Type B pancreatic cell (in vitro differentiated cells): ENCODE data around the gene CASTOR2. TPM values are rescaled to one million over a fixed set of nuclear protein-coding genes. Genes with fewer than 3 reads are reported as not detected.
A peak's percentile ranks its signal among the peaks of the same experiment; 100 is the strongest.

Experiments used
- DNase-seq: peaks from one replicate; pipeline ENCODE4 v3.0.0; 2021; ENCODE audit warnings: mixed read lengths; ENCODE audit not compliant: unreplicated experiment; ENCODE audit errors: extremely low spot score
- H3K27ac Mint-ChIP-seq: 2 replicates; pipeline ENCODE4 v1.8.0; 2021; ENCODE audit warnings: mild to moderate bottlenecking, mixed read lengths
- H3K27me3 Mint-ChIP-seq: 2 replicates; pipeline ENCODE4 v1.8.0; 2021; ENCODE audit warnings: mixed read lengths
- H3K36me3 Mint-ChIP-seq: 2 replicates; pipeline ENCODE4 v1.8.0; 2021; ENCODE audit warnings: mixed read lengths
- H3K4me1 Mint-ChIP-seq: one replicate; pipeline ENCODE4 v1.8.0; 2021; ENCODE audit warnings: mixed read lengths; ENCODE audit not compliant: unreplicated experiment
- H3K4me3 Mint-ChIP-seq: 2 replicates; pipeline ENCODE4 v1.8.0; 2021; ENCODE audit warnings: mild to moderate bottlenecking, mixed read lengths
- H3K9me3 Mint-ChIP-seq: 2 replicates; pipeline ENCODE4 v1.8.0; 2021; ENCODE audit warnings: mixed read lengths
- CTCF ChIP-seq: fragments of 200-600 bp; sonication (generic); conservative IDR thresholded peaks from 2 replicates; pipeline ENCODE4 v1.5.0; 2021; ENCODE audit warnings: antibody characterized with exemption, mild to moderate bottlenecking
- total RNA-seq: library from RNA; stranded (reverse); gene quantifications from 2 replicates; pipeline ENCODE4 v1.2.1, GENCODE V29; 2021; ENCODE audit warnings: low replicate concordance

The CASTOR2 gene
- total RNA-seq, 1 donor from 2014 or later = 42.8 TPM

- no peak for DNase-seq
- Mint-ChIP-seq H3K4me1 (peaks cover 3% of the 10 kb centered on the region), H3K36me3 (peaks cover 8% of the 10 kb centered on the region), H3K27me3 (no peaks in the 10 kb centered on the region), H3K9me3 (no peaks in the 10 kb centered on the region), H3K27ac (no peak overlapping the region), H3K4me3 (no peak overlapping the region)
- TF ChIP-seq CTCF = no peak
These were observed 63.8 kb downstream of the CASTOR2 start for GRCh38 chr7:75028299-75028698.

- peak; percentile 50 for TF ChIP-seq CTCF
- DNase-seq = no peak
- H3K36me3 Mint-ChIP-seq = peaks cover 4% of the 10 kb centered on the region
- no peaks in the 10 kb centered on the region for H3K27me3 Mint-ChIP-seq
- H3K9me3 Mint-ChIP-seq = no peaks in the 10 kb centered on the region
- H3K4me1 Mint-ChIP-seq = peaks cover 6% of the 10 kb centered on the region
- H3K4me3 Mint-ChIP-seq = no peak overlapping the region
- H3K27ac Mint-ChIP-seq = no peak overlapping the region
These were observed 68.6 kb downstream of the CASTOR2 start for GRCh38 chr7:75033064-75033463.

GRCh38 chr7:75033826-75034225 lies 69.3 kb downstream of the CASTOR2 start:
- Mint-ChIP-seq H3K27me3 (no peaks in the 10 kb centered on the region), H3K4me3 (no peak overlapping the region), H3K36me3 (peaks cover 4% of the 10 kb centered on the region), H3K4me1 (peaks cover 3% of the 10 kb centered on the region), H3K27ac (peak overlapping the region; percentile 4), H3K9me3 (no peaks in the 10 kb centered on the region)
- no peak for DNase-seq
- no peak for TF ChIP-seq CTCF

GRCh38 chr7:75038508-75038907 lies 74.0 kb downstream of the CASTOR2 start:
- no peak for DNase-seq
- Mint-ChIP-seq H3K4me3 (no peak overlapping the region), H3K36me3 (peaks cover 6% of the 10 kb centered on the region), H3K4me1 (peaks cover 15% of the 10 kb centered on the region), H3K9me3 (no peaks in the 10 kb centered on the region), H3K27me3 (no peaks in the 10 kb centered on the region), H3K27ac (no peak overlapping the region)
- TF ChIP-seq CTCF = no peak

GRCh38 chr7:75039166-75039565 lies 74.7 kb downstream of the CASTOR2 start:
- DNase-seq = no peak
- H3K36me3 Mint-ChIP-seq = peaks cover 6% of the 10 kb centered on the region
- H3K4me1 Mint-ChIP-seq = peaks cover 12% of the 10 kb centered on the region
- no peaks in the 10 kb centered on the region for H3K27me3 Mint-ChIP-seq
- H3K4me3 Mint-ChIP-seq = no peak overlapping the region
- no peak for TF ChIP-seq CTCF
- H3K27ac Mint-ChIP-seq = peak overlapping the region; percentile 48
- no peaks in the 10 kb centered on the region for H3K9me3 Mint-ChIP-seq

GRCh38 chr7:75039709-75040108 lies 75.2 kb downstream of the CASTOR2 start:
- H3K36me3 Mint-ChIP-seq = peaks cover 6% of the 10 kb centered on the region
- peak overlapping the region; percentile 48 for H3K27ac Mint-ChIP-seq
- no peaks in the 10 kb centered on the region for H3K9me3 Mint-ChIP-seq
- no peak for DNase-seq
- H3K4me3 Mint-ChIP-seq = no peak overlapping the region
- TF ChIP-seq CTCF = no peak
- H3K27me3 Mint-ChIP-seq = no peaks in the 10 kb centered on the region
- H3K4me1 Mint-ChIP-seq = peaks cover 12% of the 10 kb centered on the region
